ENCODE measurements around the gene TMC1. TPM values are rescaled to one million over a fixed set of nuclear protein-coding genes. Genes with fewer than 3 reads are reported as not detected.

The TMC1 gene
- total and polyA plus RNA-seq, 2 donors from 2014 or later, result 0.25 to 1.2 TPM

- H3K27ac ChIP-seq (ENCODE audit: low read depth in 2 of 2, low read length in 2 of 2), result no peak overlapping the region
- H3K4me1 ChIP-seq (ENCODE audit: control insufficient read depth in 2 of 3, insufficient read depth in 2 of 3, low read depth in 1 of 3, low read length in 3 of 3), result no peaks in the 10 kb centered on the region
- no peaks in the 10 kb centered on the region for H3K27me3 ChIP-seq (ENCODE audit: control insufficient read depth, insufficient read depth, low read length)
- H3K9ac ChIP-seq (ENCODE audit: low read length in 3 of 3), result no peak overlapping the region
- FAIRE-seq (no peak), DNase-seq (no peak)
- no peak overlapping the region for H3K4me3 ChIP-seq (ENCODE audit: low read length in 3 of 3)
- TF ChIP-seq CTCF (IDR thresholded peaks at IDR 0.05; ENCODE audit: borderline replicate concordance, extremely low read depth, insufficient read depth), result no peak
- no peaks in the 10 kb centered on the region for H3K36me3 ChIP-seq (ENCODE audit: control insufficient read depth in 2 of 3, insufficient read depth in 3 of 3, low read length in 3 of 3)
- intact Hi-C loops (cut with DNase I), result no loop called here
- H3K9me3 ChIP-seq (ENCODE audit: control insufficient read depth in 2 of 3, insufficient read depth in 1 of 3, low read length in 3 of 3), result no peaks in the 10 kb centered on the region
Observed at GRCh38 chr9:72648324-72649126, 127.1 kb downstream of the TMC1 start.

- no peak for TF ChIP-seq CTCF (IDR thresholded peaks at IDR 0.05; ENCODE audit: borderline replicate concordance, extremely low read depth, insufficient read depth)
- Histone ChIP-seq H3K4me3 (ENCODE audit: low read length in 3 of 3) (no peak overlapping the region), H3K27me3 (ENCODE audit: control insufficient read depth, insufficient read depth, low read length) (no peaks in the 10 kb centered on the region), H3K4me1 (ENCODE audit: control insufficient read depth in 2 of 3, insufficient read depth in 2 of 3, low read depth in 1 of 3, low read length in 3 of 3) (no peaks in the 10 kb centered on the region), H3K36me3 (ENCODE audit: control insufficient read depth in 2 of 3, insufficient read depth in 3 of 3, low read length in 3 of 3) (no peaks in the 10 kb centered on the region), H3K9me3 (ENCODE audit: control insufficient read depth in 2 of 3, insufficient read depth in 1 of 3, low read length in 3 of 3) (no peaks in the 10 kb centered on the region), H3K9ac (ENCODE audit: low read length in 3 of 3) (no peak overlapping the region), H3K27ac (ENCODE audit: low read depth in 2 of 2, low read length in 2 of 2) (no peak overlapping the region)
- intact Hi-C loops (cut with DNase I), result no loop called here
- DNase-seq (peak in 1 of 5 donors; percentile 2), FAIRE-seq (no peak)
Observed at GRCh38 chr9:72649127-72649442, 127.7 kb downstream of the TMC1 start.

DNA sequence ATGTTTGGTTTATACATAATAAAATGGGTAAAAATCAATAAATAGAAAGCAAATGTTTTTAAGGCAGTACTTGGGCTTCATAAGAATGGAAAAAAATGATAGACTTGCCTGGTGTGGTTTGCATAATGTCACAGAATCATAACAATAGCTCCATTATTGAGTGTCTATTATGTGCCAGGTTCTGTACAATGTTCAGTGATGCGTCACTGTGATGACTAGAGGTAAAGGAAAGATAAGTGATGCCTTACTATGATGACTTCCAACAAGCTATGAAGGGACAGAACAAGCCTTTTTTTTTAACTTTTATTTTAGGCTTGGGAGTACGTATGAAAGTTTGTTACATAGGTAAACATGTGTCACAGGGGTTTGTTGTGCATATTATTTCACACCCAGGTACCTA, 128.8 kb downstream of the TMC1 start:
- intact Hi-C loops (cut with DNase I), result no loop called here
- no peak overlapping the region for H3K27ac ChIP-seq (ENCODE audit: low read depth in 2 of 2, low read length in 2 of 2)
- H3K9me3 ChIP-seq (ENCODE audit: control insufficient read depth in 2 of 3, insufficient read depth in 1 of 3, low read length in 3 of 3), result no peaks in the 10 kb centered on the region
- FAIRE-seq, result no peak
- no peaks in the 10 kb centered on the region for H3K4me1 ChIP-seq (ENCODE audit: control insufficient read depth in 2 of 3, insufficient read depth in 2 of 3, low read depth in 1 of 3, low read length in 3 of 3)
- DNase-seq, result no peak
- H3K27me3 ChIP-seq (ENCODE audit: control insufficient read depth, insufficient read depth, low read length), result no peaks in the 10 kb centered on the region
- H3K9ac ChIP-seq (ENCODE audit: low read length in 3 of 3), result no peak overlapping the region
- no peak overlapping the region for H3K4me3 ChIP-seq (ENCODE audit: low read length in 3 of 3)
- no peaks in the 10 kb centered on the region for H3K36me3 ChIP-seq (ENCODE audit: control insufficient read depth in 2 of 3, insufficient read depth in 3 of 3, low read length in 3 of 3)
- no peak for TF ChIP-seq CTCF (IDR thresholded peaks at IDR 0.05; ENCODE audit: borderline replicate concordance, extremely low read depth, insufficient read depth)

GRCh38 chr9:72656021-72656420, 134.6 kb downstream of the TMC1 start:
- H3K4me3 ChIP-seq (ENCODE audit: low read length in 3 of 3), result no peak overlapping the region
- H3K36me3 ChIP-seq (ENCODE audit: control insufficient read depth in 2 of 3, insufficient read depth in 3 of 3, low read length in 3 of 3), result no peaks in the 10 kb centered on the region
- intact Hi-C loops (cut with DNase I), result no loop called here
- no peak for DNase-seq
- no peak for TF ChIP-seq CTCF (IDR thresholded peaks at IDR 0.05; ENCODE audit: borderline replicate concordance, extremely low read depth, insufficient read depth)
- H3K9me3 ChIP-seq (ENCODE audit: control insufficient read depth in 2 of 3, insufficient read depth in 1 of 3, low read length in 3 of 3), result no peaks in the 10 kb centered on the region
- H3K9ac ChIP-seq (ENCODE audit: low read length in 3 of 3), result no peak overlapping the region
- no peaks in the 10 kb centered on the region for H3K27me3 ChIP-seq (ENCODE audit: control insufficient read depth, insufficient read depth, low read length)
- no peak overlapping the region for H3K27ac ChIP-seq (ENCODE audit: low read depth in 2 of 2, low read length in 2 of 2)
- FAIRE-seq, result no peak
- H3K4me1 ChIP-seq (ENCODE audit: control insufficient read depth in 2 of 3, insufficient read depth in 2 of 3, low read depth in 1 of 3, low read length in 3 of 3), result no peaks in the 10 kb centered on the region
